Muscle of back (tissue), 11 donors: ENCODE results near the gene ADAMTS12. TPM values are rescaled to one million over a fixed set of nuclear protein-coding genes. Genes with fewer than 3 reads are reported as not detected.

Source experiments
- DNase-seq, 3 donors: peaks; one replicate each; pipeline versions ENCODE4 v3.0.0 to v3.0.0-alpha.2; 2013
- polyA plus RNA-seq, 10 donors: library from polyadenylated mRNA; unstranded; fragments of 120-200 nt; gene quantifications; one replicate each; pipeline ENCODE4 v1.2.1, GENCODE V29; 2013; ENCODE audit not compliant: insufficient read length in 10 of 10

Gene ADAMTS12
- polyA plus RNA-seq, 10 donors = 18.5 to 30.8 (median 23.9) TPM

DNA sequence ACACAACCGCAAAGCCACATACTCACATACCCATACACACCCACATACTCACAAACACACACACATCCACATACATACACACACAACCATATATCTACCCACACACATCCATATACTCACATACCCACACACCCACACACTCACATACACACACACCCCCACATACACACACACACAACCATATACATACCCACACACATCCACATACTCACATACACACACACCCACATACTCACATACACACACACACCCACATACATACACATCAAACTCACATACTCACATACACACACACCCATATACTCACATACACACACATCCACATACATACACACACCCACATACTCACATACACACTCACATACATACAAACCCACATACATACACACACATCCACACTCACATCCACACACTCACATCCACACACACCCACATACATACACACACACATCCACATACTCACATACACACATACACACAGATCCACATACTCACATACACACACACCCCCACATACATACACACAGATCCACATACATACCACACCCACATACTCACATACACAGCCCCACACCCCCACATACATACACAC is 220.0 kb downstream of the ADAMTS12 start:
- DNase-seq = no peak

DNA sequence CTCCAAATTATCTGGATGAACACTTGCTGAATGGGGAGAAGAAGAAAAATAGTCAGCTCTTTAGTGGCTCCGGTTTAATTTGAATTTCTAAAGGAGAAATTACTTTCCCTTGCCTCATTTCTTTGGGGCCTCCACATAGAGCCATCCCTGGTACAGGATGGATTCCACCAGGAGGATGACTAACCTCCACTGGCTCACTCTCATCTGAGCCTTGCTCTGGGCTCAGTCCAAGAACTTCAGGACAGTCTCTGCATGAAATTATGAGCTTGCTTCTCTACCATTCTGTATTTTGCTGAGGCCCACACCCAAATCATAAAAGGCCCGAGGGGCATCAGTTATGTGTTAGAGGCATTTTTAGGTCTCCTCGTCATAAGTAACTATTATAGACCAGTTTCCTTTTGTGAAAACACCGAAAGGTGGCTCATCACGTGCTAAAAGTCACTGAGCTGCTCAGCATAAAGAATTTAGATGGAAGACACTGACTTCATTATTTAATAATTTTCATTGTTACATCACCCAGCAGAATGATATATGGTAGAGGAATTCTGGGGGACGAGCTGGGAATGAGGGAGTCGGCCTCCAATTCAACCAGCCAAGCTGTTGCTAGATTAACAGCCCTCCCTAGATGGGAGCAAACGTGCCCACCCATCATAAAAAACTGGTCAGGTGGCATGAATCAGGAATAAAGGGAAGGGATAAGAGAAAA is 228.9 kb downstream of the ADAMTS12 start:
- peak in 1 of 3 donors; percentile 56 for DNase-seq

- no peak for DNase-seq
Measured at GRCh38 chr5:33659526-33660169, 232.1 kb downstream of the ADAMTS12 start.

DNA sequence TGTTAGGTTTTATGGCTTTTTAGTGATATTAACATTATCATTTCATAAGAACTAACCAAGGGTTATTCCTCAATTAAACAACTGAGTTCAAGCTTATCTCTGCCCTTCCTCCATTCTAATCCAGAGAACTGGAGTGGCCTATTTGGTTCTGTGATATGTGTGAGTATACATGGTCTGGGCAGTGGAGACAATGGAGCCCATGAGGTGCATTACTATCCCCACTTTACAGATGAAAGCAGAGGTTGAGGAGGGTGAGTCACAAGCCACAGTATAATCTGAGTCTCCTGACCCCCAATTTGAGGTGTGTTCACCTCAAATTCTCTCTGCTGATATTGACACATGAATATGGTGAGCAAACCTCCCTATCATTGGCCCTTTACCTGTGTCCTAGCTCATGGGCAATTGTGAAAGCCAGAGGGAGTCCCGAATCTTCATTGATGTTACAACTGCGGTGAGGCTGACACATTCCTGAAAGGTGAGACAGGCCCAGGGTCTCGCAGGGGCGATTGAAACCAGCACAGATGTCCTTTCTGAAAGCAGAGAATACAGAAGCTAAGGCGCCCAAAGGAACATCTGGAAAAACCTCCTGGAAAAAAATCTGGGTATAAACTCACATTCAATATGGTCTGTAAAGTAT is 233.9 kb downstream of the ADAMTS12 start:
- DNase-seq = no peak

GRCh38 chr5:33657176-33657575 is 234.6 kb downstream of the ADAMTS12 start:
- DNase-seq = no peak

- DNase-seq = no peak
Measured at GRCh38 chr5:33650911-33651310, 240.9 kb downstream of the ADAMTS12 start.

DNA sequence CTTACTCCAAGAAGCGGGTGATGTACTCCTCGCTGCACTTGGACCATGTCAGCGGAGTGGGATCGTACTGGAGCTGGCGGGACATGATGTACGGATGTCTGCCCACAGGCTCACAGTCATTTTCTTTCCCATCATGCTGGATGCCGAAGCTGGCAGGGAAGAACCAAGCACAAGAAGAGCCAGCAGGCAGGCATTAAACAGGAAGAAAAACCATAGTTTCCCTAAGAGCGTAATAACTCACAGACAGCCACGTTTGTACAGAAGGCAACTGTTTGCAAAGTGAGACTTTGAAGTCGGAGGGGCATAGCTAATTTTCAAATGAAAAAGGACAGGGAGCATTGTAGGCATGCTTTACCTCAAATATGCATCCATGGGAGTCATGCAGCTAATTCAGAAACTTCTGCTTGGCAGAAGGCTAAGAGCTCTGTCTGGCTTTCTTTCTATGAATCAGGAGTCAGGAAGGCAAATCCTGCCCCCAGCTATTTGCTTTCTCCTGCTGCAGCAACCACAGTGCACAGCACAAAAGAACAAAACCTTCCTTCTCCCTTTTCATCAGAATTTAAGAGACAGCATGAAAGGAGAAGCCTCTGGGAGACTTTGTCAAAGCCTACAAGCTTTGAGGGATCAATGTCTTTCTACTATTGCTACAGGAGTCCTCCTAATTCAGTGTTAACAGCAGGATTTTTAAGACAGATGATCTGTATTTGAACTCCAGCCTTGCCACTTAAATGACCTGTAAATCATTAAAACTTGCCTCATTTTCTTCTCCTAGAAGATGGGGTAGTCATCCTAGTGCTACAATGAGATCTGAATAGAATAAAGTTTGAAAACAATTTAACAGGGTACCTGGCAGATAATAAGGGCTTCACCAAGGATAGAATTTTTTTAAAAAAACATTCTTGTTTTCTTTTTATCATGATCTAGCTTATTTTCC is 242.0 kb downstream of the ADAMTS12 start:
- DNase-seq = peak in 1 of 3 donors; percentile 72

DNA sequence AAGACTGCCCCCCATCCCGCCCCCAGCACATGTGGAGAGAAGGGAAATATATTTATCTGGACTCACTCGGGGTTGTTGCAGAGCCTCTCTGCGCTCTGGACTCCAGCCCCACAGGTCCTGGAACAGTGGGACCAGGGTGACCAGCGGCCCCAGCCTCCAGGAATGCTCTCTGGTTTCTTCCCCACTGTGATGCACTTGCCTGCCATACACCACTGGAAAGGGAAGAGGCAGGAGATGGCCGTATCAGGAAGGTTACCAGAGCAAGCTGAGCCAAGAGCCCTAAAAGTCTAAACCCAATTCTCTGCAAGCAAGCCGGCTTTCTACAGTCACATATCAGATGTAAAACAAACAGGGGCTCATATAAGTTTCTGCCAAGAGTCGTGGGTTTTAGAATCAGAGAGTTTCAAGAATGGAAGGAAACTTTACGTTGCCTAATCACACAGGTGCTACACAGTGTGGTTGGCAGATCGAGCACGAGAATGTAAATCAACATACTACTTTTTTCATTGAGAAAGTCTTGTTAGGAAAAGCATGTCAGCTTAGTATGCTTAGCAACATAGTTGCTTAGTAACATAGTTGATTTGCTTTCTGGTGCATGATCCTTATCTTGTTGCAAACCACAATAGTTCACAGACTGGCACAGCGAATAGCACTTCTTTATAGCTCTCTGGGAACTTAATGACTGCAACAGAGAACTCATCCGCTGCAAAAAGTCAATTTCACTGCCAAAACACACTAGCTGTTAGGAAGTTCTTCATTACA is 249.9 kb downstream of the ADAMTS12 start:
- no peak for DNase-seq

DNA sequence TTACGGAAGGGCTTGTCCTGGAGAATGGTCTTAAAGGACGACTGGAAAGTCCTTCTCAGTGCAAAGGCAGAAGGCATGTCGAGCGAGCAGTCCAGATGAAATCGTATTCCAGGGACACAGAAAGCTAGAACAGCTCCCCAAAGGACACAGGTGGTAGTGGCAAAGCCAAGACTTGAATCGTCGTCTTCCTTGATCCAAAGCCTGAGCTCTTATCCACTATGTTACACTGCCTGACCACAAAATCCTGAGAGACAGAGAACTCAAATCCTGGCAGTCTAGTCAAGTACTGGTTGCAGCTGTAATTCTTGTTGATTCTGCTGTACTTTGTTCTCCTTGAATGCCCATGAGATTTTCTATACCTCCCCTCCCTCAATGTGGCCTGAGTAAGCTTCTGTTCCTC is 252.3 kb downstream of the ADAMTS12 start:
- DNase-seq = peak in 1 of 3 donors; percentile 30

GRCh38 chr5:33637011-33637410 is 254.8 kb downstream of the ADAMTS12 start:
- DNase-seq = no peak

- no peak for DNase-seq
Measured at GRCh38 chr5:33635582-33635981, 256.2 kb downstream of the ADAMTS12 start.

DNA sequence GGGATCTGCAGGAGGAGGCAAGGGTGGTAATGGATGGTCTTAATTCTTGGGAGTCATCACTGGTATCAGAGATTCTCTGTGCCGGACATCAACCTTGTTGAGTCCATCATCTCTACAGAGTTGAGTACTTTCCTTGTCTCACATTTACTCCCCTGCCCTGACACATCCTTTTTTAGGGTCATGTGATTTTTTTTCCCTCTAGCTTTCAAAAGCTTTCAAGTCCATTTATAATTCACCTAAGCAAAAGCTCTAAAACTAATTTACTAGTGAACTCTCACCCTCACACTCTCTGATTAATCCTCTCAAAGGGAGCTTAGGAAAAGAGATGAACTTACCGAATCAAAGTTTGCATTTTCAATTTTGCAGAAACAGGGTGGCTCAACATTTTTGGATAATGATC is 258.1 kb downstream of the ADAMTS12 start:
- no peak for DNase-seq

DNA sequence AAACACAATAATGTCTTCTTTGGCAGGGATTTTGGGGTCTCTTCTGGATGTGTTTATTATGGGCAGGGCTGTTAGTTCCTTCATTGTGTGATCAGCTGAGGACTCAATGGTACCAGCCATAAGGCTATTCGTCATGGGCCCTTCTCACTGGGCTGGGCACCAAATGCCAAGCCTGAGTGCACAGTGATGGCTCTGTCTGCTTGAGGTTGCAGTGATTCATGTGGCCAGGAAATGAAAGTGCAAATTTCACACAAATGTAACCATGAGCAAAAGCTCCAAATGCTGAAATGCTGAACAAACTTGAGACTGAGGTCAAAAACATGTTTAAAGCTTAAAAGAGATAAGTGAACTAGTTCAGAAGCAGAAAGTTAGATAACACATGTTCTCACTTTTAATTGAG is 260.0 kb downstream of the ADAMTS12 start:
- no peak for DNase-seq

DNA sequence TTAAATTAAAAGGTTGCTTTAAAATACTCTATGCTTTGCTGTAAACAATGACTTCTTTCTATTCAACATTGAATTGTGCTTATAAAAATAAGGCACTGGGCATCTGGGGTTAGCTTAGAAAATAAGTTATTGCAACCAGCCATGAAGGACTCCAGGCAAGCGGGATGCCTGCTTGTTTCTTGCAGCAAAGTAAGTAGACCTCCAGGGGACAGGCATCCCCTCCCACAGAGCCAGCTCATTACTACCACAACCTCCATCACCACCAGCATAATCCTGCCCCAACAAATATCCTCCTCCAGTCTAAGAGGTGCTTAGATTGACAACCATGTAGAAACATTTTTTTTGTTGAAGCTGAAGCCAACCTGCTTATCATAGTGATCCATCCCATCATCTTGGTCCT is 260.7 kb downstream of the ADAMTS12 start:
- DNase-seq = no peak

DNA sequence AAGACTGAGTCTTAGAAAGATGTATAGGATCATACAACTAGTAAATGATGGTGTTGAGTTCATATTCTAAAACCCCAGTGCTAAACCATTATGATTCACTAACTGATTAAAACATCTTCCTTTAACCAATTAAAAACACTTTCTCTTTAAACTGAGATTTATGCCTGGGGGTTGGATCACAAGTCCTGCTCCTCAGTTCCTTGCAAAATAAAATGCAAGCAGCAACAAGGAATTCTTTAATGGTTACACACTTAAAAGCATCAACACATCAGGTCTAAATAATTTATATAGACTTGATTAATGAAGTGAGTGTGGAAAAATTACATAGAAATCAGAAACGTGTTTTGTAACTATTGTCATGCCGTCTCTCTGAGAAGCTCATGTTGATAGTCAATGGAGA is 261.8 kb downstream of the ADAMTS12 start:
- DNase-seq = no peak

DNA sequence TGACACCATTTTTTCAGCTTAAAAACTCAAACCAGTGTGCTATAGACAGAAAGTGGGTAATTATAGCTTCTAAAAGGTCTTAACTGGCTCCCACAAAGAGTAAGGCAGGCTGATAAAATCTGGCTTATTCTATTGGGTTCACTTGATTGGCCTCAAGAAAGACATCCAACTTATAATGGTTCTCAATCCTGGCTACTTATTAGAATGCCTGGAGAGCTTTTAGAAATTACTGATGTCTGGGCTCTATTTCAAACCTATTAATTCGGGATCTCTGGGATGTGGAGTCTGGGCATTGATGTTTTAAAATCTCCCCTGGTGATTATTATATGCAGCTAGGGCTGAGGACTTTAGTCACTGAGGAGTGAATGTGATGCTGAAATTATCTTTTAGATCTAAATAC is 263.0 kb downstream of the ADAMTS12 start:
- DNase-seq = no peak

DNA sequence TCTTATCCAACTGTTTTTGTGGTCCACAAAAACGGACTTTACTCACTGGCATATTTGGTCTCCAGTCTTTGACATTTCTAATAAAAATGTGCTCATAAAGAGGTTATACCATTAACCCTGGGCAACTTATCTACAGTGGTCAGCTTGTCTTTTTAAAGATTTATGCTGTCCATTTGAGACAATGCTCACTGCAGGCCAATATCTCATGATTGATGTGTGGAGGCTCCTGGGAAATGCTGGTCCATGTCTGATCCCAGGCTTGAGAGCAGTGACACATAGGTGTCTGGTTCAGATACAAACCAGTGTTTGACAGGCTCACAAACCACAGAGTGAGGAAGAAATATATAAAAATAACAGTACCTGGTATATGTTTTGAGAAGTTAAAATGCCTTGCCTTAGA is 270.3 kb downstream of the ADAMTS12 start:
- DNase-seq = no peak

- no peak for DNase-seq
Measured at GRCh38 chr5:33614039-33614438, 277.8 kb downstream of the ADAMTS12 start.

DNA sequence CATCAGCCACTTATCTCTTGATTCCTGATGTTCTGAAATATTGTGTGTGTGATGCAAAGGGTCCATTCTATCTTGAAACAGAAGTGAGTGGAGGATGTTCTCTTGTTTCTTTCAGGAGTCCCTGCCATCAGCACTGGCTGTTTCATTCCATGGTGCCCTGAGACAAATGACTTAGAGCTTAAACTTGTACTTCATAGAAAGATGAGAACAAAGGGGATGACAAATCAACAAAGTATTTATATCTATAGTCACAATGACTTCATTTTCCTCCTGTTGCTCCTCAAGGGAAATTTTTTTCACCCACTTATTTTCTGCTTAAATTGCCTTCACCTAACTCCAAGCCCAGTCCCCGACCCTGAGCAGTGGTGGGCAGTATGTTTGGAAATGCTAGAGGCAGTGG is 279.4 kb downstream of the ADAMTS12 start:
- DNase-seq = peak in 1 of 3 donors; percentile 58

DNA sequence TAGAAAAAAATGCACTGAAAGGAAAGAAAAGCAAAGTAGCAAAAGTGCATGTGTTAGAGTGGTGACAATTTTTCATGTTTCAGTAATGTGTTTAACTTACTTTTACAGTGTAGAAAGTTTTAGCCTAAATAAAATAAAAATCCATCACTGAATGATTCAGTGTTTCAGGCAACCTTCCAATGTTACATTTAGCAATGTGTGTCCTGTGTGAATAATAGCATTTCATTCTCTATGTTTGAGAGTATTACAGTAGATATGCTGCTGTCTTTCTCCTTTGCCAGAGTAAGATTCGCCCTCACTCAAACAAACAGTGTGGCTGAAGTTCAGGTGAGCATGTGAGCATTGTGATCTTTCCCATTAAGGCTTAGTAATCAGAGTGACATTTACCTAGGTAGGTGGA is 279.9 kb downstream of the ADAMTS12 start:
- DNase-seq = peak in 2 of 3 donors; percentile 28 to 63
